GM21381 (cell line): ENCODE results near the gene BHLHE41.
A peak's percentile ranks its signal among the peaks of the same experiment; 100 is the strongest.

Experiments
- ATAC-seq: cut with Tn5 transposase; IDR thresholded peaks from one replicate; pipeline ENCODE4 v1.9.1; 2021; ENCODE audit warnings: mild to moderate bottlenecking, moderate library complexity; ENCODE audit not compliant: unreplicated experiment

The BHLHE41 gene

GRCh38 chr12:26135010-26135420, 10.2 kb upstream of the BHLHE41 start:
- no peak for ATAC-seq

GRCh38 chr12:26134540-26134939, 9.7 kb upstream of the BHLHE41 start:
- no peak for ATAC-seq

DNA sequence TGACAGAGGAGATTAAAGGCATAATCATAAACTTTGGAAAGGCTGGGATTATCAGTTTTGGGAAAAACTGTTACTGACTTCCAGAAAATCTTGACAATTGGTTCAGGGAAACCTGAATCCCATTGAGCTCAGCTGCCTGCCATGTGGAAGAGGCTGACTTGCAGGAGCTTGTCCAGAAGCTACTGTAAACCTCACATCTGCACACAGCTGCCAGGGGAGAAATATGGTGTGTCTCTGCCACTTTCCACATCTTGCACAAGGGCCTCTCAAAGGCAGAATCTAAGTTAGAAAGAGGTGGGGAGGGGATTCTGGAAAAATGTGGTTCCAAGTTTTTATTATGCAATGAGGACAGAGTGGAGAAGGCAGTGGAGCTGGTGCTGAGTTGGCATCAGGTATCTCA, 8.7 kb upstream of the BHLHE41 start:
- no peak for ATAC-seq

DNA sequence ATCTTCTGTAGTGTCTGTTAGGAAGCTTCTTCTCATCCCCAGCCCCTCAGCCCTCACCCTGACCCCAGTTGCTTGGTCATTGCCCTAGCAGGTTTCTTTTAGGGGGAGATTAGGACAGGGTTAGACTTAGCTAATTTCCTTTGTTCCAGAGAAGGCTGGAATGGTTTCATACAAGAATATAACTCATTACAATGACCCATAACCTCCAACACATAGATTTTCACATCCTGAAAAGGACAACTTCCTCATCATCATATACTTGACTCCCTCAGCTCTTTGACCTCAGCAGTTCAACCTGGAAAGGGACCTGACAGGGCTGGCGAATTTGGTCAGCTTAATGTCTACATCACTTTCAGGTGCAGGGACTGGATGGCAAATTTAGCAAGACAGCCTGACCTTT, 8.0 kb upstream of the BHLHE41 start:
- ATAC-seq, result no peak

DNA sequence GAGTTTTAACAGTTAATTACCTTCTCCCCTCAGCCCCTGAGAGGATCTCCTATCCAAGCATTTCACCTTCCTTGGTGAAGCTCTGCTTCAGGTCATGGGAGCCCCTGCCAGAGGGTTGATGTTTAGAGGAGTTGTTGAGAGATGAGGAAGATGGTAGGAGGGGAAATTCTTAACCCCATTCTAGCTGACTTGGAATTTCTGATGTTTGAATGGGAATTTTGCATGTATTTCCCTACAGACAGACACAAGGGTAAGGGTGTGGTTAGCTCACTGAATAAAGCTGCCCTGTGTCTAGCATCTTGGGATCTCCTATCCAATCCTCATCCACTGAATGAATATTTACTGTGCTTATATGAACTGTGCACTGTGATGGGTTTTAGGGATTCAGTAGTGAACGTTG, 7.1 kb upstream of the BHLHE41 start:
- no peak for ATAC-seq

DNA sequence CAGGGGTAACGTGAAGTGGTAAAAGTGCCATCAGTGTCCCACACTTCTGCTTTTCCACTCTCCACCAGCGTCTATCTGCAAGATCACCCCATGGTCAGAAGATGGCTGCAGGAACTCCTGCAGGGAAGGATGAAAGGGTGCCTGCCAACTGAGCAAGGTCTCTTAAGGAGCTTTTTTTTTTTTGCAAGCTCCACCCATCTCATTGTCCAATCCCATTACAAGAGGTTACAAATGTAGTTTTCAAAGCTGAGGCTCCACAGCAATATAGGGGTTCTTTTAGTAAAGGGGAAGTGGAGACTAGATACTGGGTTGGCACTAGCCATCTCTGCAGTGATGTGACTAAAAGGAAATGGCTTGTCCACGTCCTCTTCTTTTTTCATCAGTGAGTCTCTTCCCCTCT, 5.9 kb upstream of the BHLHE41 start:
- no peak for ATAC-seq

DNA sequence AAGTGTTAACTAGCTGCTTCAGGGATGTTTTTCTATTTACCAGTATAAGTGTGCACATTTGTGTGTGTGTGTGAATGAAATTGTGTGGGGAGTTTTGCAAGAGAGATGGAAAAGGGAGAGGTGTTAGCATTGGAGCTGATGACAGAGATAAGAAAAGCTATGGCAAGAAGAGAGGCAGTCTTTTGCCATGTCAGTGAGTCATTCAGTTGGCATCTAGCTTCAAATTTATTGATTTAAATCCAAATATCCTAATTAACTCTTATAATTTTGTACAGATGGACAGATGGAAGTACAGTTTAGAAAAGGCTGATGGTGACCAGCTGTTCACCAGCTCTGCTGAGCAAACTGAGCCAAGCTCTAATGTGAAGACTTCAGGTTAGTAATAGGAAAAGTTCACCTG, 3.3 kb upstream of the BHLHE41 start:
- ATAC-seq, result no peak

DNA sequence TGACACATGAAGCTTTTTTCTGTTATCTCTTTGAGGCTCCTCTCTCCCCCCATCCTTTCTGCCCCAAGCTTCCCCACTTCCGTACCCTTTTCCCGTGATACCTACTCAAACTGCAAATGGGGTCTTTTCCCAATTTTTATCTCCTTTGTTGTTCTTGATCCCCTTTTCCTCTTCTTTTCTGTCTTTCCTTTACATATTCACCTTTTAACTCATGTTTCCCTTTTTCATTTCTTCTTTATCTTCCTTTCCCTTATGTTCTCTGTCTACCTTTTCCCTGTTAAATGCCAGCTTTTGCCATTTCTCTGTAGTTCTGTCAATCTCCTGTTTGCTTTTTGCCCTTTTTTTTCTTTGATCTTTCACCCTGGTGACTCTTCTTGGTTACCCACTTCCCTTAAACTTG, 2.6 kb upstream of the BHLHE41 start:
- ATAC-seq, result no peak

DNA sequence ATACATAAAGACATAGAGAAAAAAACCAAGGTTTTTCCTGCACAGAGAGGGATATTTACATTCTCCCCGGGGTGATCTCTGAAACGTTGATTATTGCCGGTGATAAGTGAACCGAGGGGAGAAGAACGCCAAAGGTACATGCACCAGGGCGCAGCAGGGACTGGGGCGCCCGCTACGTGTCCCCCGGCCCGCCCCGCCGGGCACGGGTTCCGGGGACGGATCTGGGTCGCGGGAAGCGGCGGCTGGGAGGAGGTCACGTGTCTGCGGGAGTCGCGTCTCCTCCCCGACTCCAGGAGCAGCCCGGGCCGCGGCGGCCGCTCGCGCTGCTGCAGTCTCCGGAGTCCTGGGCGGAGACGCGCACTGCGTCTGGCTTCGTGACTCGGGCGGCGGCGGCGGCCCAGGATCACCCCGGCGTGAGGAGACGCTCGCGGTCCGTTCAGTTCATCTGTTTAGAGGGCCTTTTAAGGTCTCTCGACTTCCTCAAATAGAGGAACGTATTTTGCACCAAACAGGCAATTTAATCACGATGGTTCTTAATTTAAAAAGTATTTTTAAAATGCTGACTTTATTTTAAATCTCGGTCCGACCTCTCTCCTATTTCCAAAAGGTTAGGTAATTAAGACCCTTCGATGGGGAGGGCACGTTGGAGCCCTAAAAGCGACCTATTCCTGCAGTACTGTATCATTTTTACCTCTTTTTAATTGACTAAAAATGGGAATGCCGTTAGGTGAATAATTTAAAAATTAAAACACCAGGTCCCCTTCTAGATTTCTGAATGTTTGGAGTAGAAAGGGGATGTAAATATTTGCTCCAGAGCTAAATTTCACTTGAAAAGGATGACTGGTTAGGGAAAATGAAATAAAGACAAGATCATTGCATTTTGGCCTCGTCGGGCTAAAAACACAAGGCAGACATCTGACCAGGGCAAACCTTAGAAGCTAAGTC, 1.8 kb upstream of the BHLHE41 start:
- ATAC-seq, result peak; percentile 37

GRCh38 chr12:26125400-26126339, 833 bp upstream of the BHLHE41 start:
- ATAC-seq, result peak; percentile 27

DNA sequence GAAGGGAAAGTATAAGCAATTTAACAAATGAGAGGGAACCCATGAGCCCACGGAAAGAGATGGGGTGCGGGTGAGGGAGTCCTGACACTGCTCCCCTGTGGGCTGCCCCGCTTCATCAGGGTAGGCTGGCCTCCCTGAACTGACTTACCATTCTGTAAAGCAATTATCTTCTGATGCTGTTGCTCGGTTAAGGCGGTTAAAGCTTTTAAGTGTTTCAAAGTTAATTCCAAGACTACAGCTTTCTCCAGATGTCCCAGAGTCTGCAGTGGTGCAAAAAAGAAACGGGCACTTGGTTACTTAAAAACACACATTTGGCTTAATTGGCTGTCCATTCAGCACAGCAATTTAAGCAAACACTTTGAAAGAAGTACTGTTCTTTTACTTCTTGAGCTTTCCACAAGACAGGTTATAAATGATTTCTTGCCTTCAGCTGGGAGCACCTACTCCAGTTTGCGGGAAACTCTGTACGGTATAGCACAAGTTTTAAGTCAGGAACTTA, 1.3 kb downstream of the BHLHE41 start:
- ATAC-seq, result no peak

- ATAC-seq, result no peak
Observed at GRCh38 chr12:26122681-26123481, 2.0 kb downstream of the BHLHE41 start.

- ATAC-seq, result no peak
Observed at GRCh38 chr12:26122061-26122680, 2.7 kb downstream of the BHLHE41 start.

DNA sequence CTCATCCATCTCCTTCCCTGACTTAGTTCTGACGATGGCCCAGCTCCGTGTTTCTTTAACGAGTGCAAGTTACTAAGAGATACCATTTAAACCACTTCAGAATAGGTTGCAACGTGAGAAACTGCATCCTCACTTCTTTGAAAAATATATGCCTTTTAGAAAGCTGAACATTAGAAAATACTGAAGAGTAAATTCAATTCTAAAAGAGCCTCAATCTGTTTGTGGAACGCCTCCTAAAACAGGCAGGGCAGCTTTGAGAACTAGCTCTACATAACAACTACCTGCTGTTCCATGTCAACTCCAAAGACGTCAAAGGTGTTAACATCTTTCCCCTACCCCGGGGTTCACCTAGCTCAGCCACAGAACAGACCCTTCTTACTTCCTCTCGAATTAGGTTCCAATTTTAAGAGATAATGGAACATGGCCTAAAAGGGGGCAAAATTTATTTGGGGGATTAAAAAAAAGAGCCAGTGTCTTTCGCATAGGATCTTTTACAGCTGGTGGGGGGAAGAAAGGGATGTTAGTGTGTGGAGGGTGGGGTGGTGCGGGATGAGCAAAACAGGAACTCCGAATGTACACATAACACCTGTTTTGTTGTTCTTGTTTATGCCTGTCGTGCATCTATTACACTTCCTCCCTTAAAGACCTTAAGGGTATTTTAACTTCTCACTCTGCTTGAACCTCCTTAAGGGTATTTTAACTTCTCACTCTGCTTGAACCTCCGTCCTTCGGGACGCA, 3.3 kb downstream of the BHLHE41 start:
- no peak for ATAC-seq

DNA sequence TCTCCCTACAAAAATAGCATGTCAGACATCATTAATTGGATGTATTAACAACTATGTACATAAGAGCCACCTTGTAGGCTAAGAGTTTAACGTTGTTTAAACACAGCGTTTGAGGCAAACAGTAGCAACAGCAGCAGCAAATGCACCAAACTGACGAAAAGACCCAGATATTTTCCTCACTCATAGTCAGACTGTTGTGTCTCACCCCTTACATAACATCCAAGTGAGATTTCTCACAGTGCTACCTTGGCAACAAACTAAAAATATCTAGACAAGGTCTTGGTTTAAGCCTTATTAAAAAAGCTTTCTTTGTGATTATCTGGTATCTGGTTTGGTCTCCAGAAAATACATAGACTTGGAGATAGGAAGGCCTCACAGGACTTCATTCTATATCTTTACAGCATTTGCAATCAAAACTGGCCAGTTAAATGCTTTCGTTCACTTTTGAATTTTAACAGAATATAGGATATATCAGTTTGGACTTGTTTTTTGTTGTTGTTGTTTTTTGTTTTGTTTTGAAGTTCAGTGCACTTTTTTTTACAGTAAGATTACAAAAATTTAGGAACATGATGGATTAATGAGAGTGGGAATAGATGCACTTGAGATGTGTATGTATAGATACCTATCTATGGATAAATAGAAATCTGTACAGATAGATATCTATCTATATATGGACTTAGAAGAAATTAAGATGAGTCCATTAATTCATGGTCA, 4.1 kb downstream of the BHLHE41 start:
- ATAC-seq, result no peak

DNA sequence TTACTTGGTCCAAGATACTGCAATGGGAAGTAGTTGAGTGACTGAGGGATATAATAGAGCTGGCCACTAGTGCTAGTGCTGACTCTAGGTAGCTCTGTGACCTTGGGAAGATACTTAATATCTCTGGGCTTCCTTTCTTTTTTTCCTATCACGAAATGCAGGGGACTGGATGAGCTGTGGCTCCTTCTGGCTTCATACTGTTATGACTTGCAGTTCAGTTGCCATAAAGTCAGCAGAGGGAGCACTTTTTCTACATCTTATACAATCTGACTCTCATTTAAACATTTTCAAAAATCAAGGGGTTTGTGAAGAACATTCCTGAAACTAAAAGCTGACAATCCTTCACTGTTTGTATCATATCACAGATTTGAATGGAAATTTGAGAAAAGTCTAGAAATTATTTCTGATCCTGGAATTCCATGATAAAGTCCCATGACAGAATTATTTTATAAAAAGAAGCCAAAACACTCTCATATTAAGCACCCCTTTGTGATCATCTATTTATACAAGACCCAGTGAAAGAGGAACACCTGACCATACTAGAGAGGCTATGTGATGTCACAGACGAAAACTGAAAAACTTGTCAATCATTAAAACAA, 5.3 kb downstream of the BHLHE41 start:
- ATAC-seq, result no peak

- ATAC-seq, result no peak
Observed at GRCh38 chr12:26118308-26118707, 6.5 kb downstream of the BHLHE41 start.
